ENCODE measurements around the gene EFNB1.
"Not testable (repeated sequence)": the region's sequence is repeated elsewhere in the genome, so short reads cannot be mapped to it uniquely, and the experiment has no call there.

GRCh38 chrX:68798400-68798799, 30.4 kb upstream of the EFNB1 start:
- TF ChIP-seq CTCF (conservative IDR thresholded peaks at IDR 0.05); EZH2 (IDR thresholded peaks at IDR 0.05; ENCODE audit: low read depth): not testable (repeated sequence)
